HEK293T (cell line): Measurements from ENCODE around the gene ULBP1.

ENCODE experiments used
- BHLHE40 ChIP-seq: fragments of 450-650 bp; IDR thresholded peaks from 2 replicates; pipeline ENCODE4 v1.6.1; 2016; ENCODE audit warnings: mild to moderate bottlenecking, moderate library complexity, borderline replicate concordance
- ELF4 ChIP-seq: fragments of 450-650 bp; IDR thresholded peaks from 2 replicates; pipeline ENCODE4 v1.6.1; 2017; ENCODE audit warnings: antibody characterized with exemption
- FOXA1 ChIP-seq: fragments of 450-650 bp; IDR thresholded peaks from 2 replicates; pipeline ENCODE4 v1.6.1; 2016; ENCODE audit warnings: mild to moderate bottlenecking
- FOXK2 ChIP-seq: fragments of 450-650 bp; IDR thresholded peaks from 2 replicates; pipeline ENCODE4 v1.6.1; 2016; ENCODE audit warnings: mild to moderate bottlenecking
- HDGF ChIP-seq: fragments of 450-650 bp; IDR thresholded peaks from 2 replicates; pipeline ENCODE4 v1.6.1; 2017; ENCODE audit warnings: antibody characterized with exemption, borderline replicate concordance
- L3MBTL2 ChIP-seq: fragments of 450-650 bp; conservative IDR thresholded peaks from 2 replicates; pipeline ENCODE4 v1.6.1; 2016; ENCODE audit warnings: mild to moderate bottlenecking
- LEF1 ChIP-seq: fragments of 450-650 bp; IDR thresholded peaks from 2 replicates; pipeline ENCODE4 v1.6.1; 2017; ENCODE audit warnings: mild to moderate bottlenecking, borderline replicate concordance
- SP1 ChIP-seq: fragments of 450-650 bp; IDR thresholded peaks from 2 replicates; pipeline ENCODE4 v1.6.1; 2017
- TARDBP ChIP-seq: fragments of 450-650 bp; IDR thresholded peaks from 2 replicates; pipeline ENCODE4 v1.6.1; 2016
- ZNF384 ChIP-seq: fragments of 450-650 bp; IDR thresholded peaks from 2 replicates; pipeline ENCODE4 v1.6.1; 2016

- TF ChIP-seq FOXK2 (no peak), L3MBTL2 (peak; percentile 93), LEF1 (no peak), BHLHE40 (no peak), HDGF (no peak), ELF4 (no peak), TARDBP (no peak), FOXA1 (no peak), SP1 (no peak), ZNF384 (no peak)
These were observed 21.9 kb upstream of the ULBP1 start, which contains the start of gene ULBP2 for GRCh38 chr6:149941583-149942460.
